Activated naive CD8-positive, alpha-beta T cell treated with anti-CD3 and anti-CD28 coated beads, Interleukin-2, amount 10 ng/mL, durations not matched to agents 7 days and 5 days (primary cell): ENCODE measurements around the gene CAB39L. TPM values are rescaled to one million over a fixed set of nuclear protein-coding genes. Genes with fewer than 3 reads are reported as not detected.
"Not testable (repeated sequence)": the region's sequence is repeated elsewhere in the genome, so short reads cannot be mapped to it uniquely, and the experiment has no call there.

ENCODE experiments used
- ATAC-seq: fragments of 150-1000 bp; cut with Tn5 transposase; one replicate; pipeline ENCODE4 v1.10.0; 2021; ENCODE audit warnings: low read depth, moderate library complexity
- POLR2A ChIA-PET: fragments of 350-600 bp; sonication (Branson Sonifier 250); formaldehyde crosslinking; loops from one replicate; lab custom pipeline; 2021; ENCODE audit warnings: antibody characterized with exemption; lab: Charles Lee
- DNase-seq: peaks from one replicate; pipeline ENCODE4 v3.0.0; 2021
- H3K27ac Mint-ChIP-seq: one replicate; pipeline ENCODE4 v1.8.0; 2022; ENCODE audit warnings: mild to moderate bottlenecking, mixed read lengths
- H3K27me3 Mint-ChIP-seq: one replicate; pipeline ENCODE4 v1.8.0; 2022; ENCODE audit warnings: mild to moderate bottlenecking, moderate library complexity, mixed read lengths
- H3K36me3 Mint-ChIP-seq: one replicate; pipeline ENCODE4 v1.8.0; 2021; ENCODE audit warnings: mild to moderate bottlenecking, mixed read lengths
- H3K4me1 Mint-ChIP-seq: one replicate; pipeline ENCODE4 v1.8.0; 2021; ENCODE audit warnings: mixed read lengths
- H3K4me3 Mint-ChIP-seq: one replicate; pipeline ENCODE4 v1.8.0; 2022; ENCODE audit warnings: mild to moderate bottlenecking, moderate library complexity, mixed read lengths
- H3K9me3 Mint-ChIP-seq: one replicate; pipeline ENCODE4 v1.8.0; 2021; ENCODE audit warnings: mixed read lengths
- total RNA-seq, 2 experiments: library from RNA; stranded (reverse); gene quantifications; one replicate each; pipeline ENCODE4 v1.2.3, GENCODE V29; 2021

The CAB39L gene
- total RNA-seq, 2 experiments from 2014 or later: 3.8 to 4.8 TPM

DNA sequence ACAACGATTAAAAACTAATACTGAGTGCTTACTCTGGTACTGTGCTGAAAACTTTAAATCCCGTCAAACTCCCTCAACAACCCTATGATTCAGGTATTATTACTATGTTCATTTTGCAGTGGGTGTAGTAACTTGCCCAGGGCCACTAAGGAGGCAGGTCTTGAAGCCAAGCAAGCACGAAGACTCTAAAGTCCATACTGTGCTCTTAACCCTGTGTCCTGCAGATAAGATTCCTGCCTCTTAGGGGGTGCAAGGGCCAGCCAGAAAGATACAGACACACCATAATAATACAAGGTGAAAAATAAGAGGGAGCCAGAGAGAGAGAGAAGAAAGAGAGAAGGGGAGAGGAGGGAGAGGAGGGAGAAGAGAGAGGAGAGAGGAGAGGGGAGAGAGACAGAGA, 100.6 kb downstream of the CAB39L start:
- Mint-ChIP-seq H3K36me3 (peaks cover 1% of the 10 kb centered on the region), H3K4me3 (no peak overlapping the region), H3K27me3 (peaks cover 3% of the 10 kb centered on the region), H3K27ac (peak overlapping the region; percentile 3), H3K9me3 (no peaks in the 10 kb centered on the region), H3K4me1 (peaks cover 3% of the 10 kb centered on the region)
- POLR2A ChIA-PET: no interaction called here
- ATAC-seq (no peak), DNase-seq (no peak)

DNA sequence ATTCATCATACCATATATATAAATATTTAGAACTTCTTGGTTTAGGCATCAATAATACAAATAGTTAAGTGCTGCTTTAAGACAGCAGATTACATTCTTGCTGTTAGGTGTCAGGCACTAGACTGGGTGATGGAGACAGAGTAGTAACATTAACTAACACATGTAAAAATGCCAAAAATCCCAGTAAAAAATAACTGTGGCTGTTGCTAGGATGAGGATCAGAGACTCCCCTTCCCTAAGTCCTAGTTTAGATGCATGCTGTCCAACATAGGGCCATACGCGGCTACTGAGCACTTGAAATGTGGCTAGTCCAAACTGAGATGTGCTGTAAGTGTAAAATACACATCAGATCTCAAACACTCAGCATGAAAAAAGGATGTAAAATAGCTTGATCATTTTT, 101.4 kb downstream of the CAB39L start:
- Mint-ChIP-seq H3K9me3 (no peaks in the 10 kb centered on the region), H3K36me3 (no peaks in the 10 kb centered on the region)
- POLR2A ChIA-PET: no interaction called here

DNA sequence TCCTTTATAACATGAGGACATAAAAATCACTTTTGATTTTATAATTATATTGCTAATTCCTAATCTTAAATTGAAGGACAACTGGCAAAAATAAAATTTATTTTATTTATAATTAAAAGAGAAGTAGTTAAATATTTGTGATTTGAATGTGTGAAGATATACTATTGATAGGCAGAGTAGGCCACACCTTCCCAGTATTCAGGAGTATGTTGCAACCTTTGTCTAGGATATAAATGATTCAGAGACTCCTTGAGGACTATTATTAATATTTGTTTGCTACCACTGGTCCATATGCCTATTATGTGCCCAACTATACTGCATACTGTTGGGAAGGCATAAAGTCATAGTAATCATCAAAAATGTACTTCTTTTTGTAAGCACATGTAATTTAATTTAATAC, 101.9 kb downstream of the CAB39L start:
- DNase-seq (no peak), ATAC-seq (no peak)
- Mint-ChIP-seq H3K9me3 (no peaks in the 10 kb centered on the region), H3K27me3 (peaks cover 3% of the 10 kb centered on the region), H3K27ac (no peak overlapping the region), H3K4me1 (peaks cover 3% of the 10 kb centered on the region), H3K4me3 (no peak overlapping the region), H3K36me3 (no peaks in the 10 kb centered on the region)
- POLR2A ChIA-PET: no interaction called here

More for the DNA sequence above, 101.4 kb downstream of the CAB39L start:
- no peak overlapping the region for H3K27ac Mint-ChIP-seq
- H3K27me3 Mint-ChIP-seq: peaks cover 3% of the 10 kb centered on the region
- no peak for DNase-seq
- H3K4me3 Mint-ChIP-seq: no peak overlapping the region
- H3K4me1 Mint-ChIP-seq: peaks cover 3% of the 10 kb centered on the region
- ATAC-seq: no peak

DNA sequence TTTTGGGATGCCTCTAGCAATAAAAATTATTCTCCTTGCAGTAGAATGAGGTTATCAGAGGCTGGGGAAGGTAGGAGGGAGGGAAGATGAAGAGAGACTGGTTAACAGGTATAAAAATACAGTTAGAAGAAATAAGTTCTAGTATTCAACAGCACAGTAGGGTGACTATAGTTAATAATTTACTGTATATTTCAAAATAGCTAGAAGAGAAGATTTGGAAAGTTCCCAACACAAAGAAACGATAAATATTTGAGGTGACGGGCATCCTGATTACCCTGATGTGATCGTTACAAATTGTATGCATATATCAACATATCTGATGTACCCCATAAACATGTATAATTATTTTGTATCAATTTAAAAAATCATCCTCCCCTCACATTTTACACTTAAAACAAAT, 102.3 kb downstream of the CAB39L start:
- no peaks in the 10 kb centered on the region for H3K9me3 Mint-ChIP-seq
- H3K27me3 Mint-ChIP-seq: peaks cover 1% of the 10 kb centered on the region
- H3K27ac Mint-ChIP-seq: no peak overlapping the region
- H3K36me3 Mint-ChIP-seq: no peaks in the 10 kb centered on the region
- H3K4me1 Mint-ChIP-seq: peaks cover 3% of the 10 kb centered on the region
- DNase-seq (no peak), ATAC-seq (no peak)
- POLR2A ChIA-PET: no interaction called here
- H3K4me3 Mint-ChIP-seq: no peak overlapping the region

DNA sequence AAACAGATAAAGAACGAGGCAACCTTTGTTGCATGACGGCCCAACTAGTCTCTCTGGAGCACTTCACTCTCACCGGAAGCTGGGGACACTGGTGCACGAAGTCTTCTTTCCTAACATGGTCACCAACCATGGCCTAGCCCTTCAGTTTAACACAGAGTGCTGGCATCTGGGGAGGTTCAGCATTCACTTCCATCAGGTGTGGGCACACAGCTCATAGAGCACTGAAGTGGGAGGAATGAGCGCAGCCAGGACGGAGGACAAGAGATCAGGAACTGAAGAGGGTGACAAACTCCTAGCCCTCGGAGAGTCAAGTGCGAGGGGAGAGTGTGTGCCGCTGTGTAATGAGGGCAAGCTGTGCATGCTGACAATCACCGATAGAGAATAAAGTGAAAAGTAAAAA, 103.7 kb downstream of the CAB39L start:
- Mint-ChIP-seq H3K27me3 (no peaks in the 10 kb centered on the region), H3K4me3 (no peak overlapping the region), H3K36me3 (no peaks in the 10 kb centered on the region), H3K4me1 (peaks cover 3% of the 10 kb centered on the region), H3K27ac (no peak overlapping the region), H3K9me3 (no peaks in the 10 kb centered on the region)
- no peak for ATAC-seq
- POLR2A ChIA-PET: interaction anchor here (0.6 kb wide), 1 partner anchor 233 kb away, joined by 4 read pairs; no protein-coding TSS in a partner anchor
- DNase-seq: no peak

GRCh38 chr13:49336655-49337054, 107.2 kb downstream of the CAB39L start:
- Mint-ChIP-seq H3K27ac (no peak overlapping the region), H3K4me1 (peaks cover 2% of the 10 kb centered on the region), H3K36me3 (no peaks in the 10 kb centered on the region), H3K9me3 (no peaks in the 10 kb centered on the region), H3K4me3 (no peak overlapping the region), H3K27me3 (no peaks in the 10 kb centered on the region)
- no peak for ATAC-seq
- POLR2A ChIA-PET: no interaction called here
- no peak for DNase-seq

DNA sequence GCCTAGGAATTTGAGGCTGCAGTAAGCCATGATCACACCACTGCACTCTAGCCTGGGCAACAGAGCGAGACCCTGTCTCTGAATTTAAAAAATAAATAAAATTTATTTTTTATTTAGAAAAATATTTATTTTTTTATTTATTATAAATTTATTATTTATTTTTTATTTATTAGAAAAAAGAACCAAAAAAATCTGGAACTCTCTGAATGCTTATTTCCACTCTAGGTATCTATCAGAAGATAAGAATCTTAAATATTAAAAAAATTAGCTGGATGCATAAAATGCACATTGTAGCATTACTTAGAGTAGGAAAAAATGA, 113.4 kb downstream of the CAB39L start:
- no peak overlapping the region for H3K27ac Mint-ChIP-seq
- peaks cover 2% of the 10 kb centered on the region for H3K4me1 Mint-ChIP-seq
- H3K36me3 Mint-ChIP-seq: no peaks in the 10 kb centered on the region
- DNase-seq: no peak
- POLR2A ChIA-PET: no interaction called here
- H3K27me3 Mint-ChIP-seq: no peaks in the 10 kb centered on the region
- no peak overlapping the region for H3K4me3 Mint-ChIP-seq
- no peak for ATAC-seq
- H3K9me3 Mint-ChIP-seq: no peaks in the 10 kb centered on the region

GRCh38 chr13:49329831-49330545, 113.9 kb downstream of the CAB39L start:
- DNase-seq: no peak
- Mint-ChIP-seq H3K4me1 (peaks cover 2% of the 10 kb centered on the region), H3K9me3 (no peaks in the 10 kb centered on the region), H3K4me3 (no peak overlapping the region), H3K27me3 (no peaks in the 10 kb centered on the region), H3K27ac (no peak overlapping the region), H3K36me3 (no peaks in the 10 kb centered on the region)
- ATAC-seq: no peak
- POLR2A ChIA-PET: no interaction called here

- ATAC-seq, DNase-seq, H3K36me3 Mint-ChIP-seq, POLR2A ChIA-PET, H3K9me3 Mint-ChIP-seq, H3K27ac Mint-ChIP-seq, H3K4me3 Mint-ChIP-seq, H3K27me3 Mint-ChIP-seq, H3K4me1 Mint-ChIP-seq: not testable (repeated sequence)
These were observed 116.7 kb downstream of the CAB39L start for GRCh38 chr13:49327145-49327544.

DNA sequence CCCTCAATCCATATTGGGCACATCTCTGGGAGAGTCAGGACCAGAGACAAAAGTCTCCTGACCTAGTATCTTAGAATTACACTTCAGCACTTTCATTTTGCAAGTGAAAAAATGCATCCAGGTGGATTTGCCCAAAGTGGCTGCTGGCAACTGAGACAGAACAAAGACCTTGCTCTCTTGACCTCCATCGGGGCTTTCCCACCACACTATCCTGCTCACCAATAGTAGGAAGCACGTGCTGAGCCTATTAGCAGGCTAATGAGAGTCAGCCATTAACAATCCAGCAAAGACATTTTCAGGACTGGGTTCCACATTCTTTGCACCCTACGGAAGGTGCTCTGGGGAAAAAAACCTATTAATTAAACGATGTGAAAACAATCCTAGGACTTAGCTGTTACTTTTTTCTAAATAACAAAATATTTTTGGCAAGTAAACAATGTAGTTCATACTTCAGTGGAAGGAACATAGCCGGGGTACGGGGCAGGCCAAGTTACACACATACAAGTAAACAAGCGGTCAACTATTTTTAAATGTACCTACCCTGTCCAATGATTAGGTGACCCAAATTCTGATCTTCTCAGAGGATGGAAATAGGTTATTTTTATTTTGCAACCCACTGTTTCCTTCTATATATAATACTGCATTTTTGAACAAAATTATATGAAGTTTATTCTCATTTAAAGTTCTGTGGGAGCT, 117.5 kb downstream of the CAB39L start:
- DNase-seq (no peak), ATAC-seq (no peak)
- H3K27ac Mint-ChIP-seq: no peak overlapping the region
- no peaks in the 10 kb centered on the region for H3K9me3 Mint-ChIP-seq
- no peak overlapping the region for H3K4me3 Mint-ChIP-seq
- peaks cover 1% of the 10 kb centered on the region for H3K4me1 Mint-ChIP-seq
- no peaks in the 10 kb centered on the region for H3K27me3 Mint-ChIP-seq
- no peaks in the 10 kb centered on the region for H3K36me3 Mint-ChIP-seq
- POLR2A ChIA-PET: no interaction called here

- Mint-ChIP-seq H3K27me3 (no peaks in the 10 kb centered on the region), H3K4me3 (no peak overlapping the region), H3K27ac (no peak overlapping the region), H3K4me1 (peaks cover 12% of the 10 kb centered on the region), H3K36me3 (no peaks in the 10 kb centered on the region), H3K9me3 (no peaks in the 10 kb centered on the region)
- POLR2A ChIA-PET: no interaction called here
- no peak for ATAC-seq
- DNase-seq: no peak
These were observed 120.5 kb downstream of the CAB39L start for GRCh38 chr13:49323344-49323743.

- Mint-ChIP-seq H3K27ac (no peak overlapping the region), H3K4me1 (peaks cover 12% of the 10 kb centered on the region), H3K4me3 (no peak overlapping the region), H3K36me3 (no peaks in the 10 kb centered on the region), H3K9me3 (no peaks in the 10 kb centered on the region), H3K27me3 (no peaks in the 10 kb centered on the region)
- POLR2A ChIA-PET: no interaction called here
- no peak for DNase-seq
- ATAC-seq: no peak
These were observed 121.2 kb downstream of the CAB39L start for GRCh38 chr13:49322702-49323101.

DNA sequence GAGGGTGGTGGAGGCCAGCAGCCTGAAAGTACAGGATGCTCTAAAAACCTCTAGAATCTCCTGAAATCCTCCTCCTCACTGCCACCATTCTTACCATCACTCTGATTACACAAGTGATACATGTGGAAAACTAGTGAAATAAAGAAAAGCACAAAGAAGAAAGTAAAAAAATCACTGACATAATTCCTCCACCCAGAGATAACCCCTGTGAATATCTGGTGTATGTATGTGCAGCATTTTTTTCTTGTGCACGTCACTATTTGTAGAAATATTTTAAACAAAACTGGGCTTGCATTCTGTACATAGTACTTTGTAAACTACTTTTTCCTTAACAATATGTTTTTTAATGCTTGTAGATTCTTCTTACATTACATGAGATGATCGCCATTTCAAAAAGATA, 122.9 kb downstream of the CAB39L start:
- Mint-ChIP-seq H3K36me3 (no peaks in the 10 kb centered on the region), H3K27me3 (no peaks in the 10 kb centered on the region), H3K4me1 (peaks cover 12% of the 10 kb centered on the region), H3K9me3 (no peaks in the 10 kb centered on the region), H3K27ac (no peak overlapping the region), H3K4me3 (peak overlapping the region; percentile 51)
- no peak for DNase-seq
- no peak for ATAC-seq
- POLR2A ChIA-PET: no interaction called here

DNA sequence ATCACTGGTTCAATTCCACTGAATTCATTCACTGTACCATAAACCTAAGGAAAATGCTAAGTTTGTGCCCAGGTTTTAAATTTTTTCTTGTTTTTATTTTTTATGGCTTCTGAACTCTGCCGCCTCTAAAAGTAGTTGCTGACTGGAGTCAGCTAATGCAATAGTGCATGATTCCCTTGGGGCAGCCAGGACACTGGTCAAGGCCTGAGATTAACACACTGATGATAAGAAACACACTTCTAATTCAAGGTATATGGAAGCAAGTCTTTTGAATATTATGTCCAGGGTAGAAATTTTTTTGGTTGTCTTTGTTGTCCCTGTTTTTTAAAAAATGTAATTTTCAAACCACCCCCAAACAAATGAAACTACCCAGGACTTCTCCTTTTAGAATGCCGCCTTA, 123.9 kb downstream of the CAB39L start:
- H3K9me3 Mint-ChIP-seq: no peaks in the 10 kb centered on the region
- no peak overlapping the region for H3K27ac Mint-ChIP-seq
- no peak for DNase-seq
- POLR2A ChIA-PET: no interaction called here
- H3K27me3 Mint-ChIP-seq: no peaks in the 10 kb centered on the region
- ATAC-seq: no peak
- no peak overlapping the region for H3K4me3 Mint-ChIP-seq
- H3K36me3 Mint-ChIP-seq: no peaks in the 10 kb centered on the region
- peaks cover 12% of the 10 kb centered on the region for H3K4me1 Mint-ChIP-seq
